Measurements from ENCODE around the gene INSYN2B. TPM values are rescaled to one million over a fixed set of nuclear protein-coding genes. Genes with fewer than 3 reads are reported as not detected.

The INSYN2B gene
- polyA plus RNA-seq, 1 experiment, result 2.0 TPM

- POLR2A ChIA-PET, result no interaction called here
- DNase-seq (ENCODE audit: low read depth), result no peak
- H3K27me3 ChIP-seq (ENCODE audit: control insufficient read depth, insufficient read depth, low read length), result no peaks in the 10 kb centered on the region
- no peak for TF ChIP-seq CTCF (IDR thresholded peaks at IDR 0.05; ENCODE audit: insufficient read depth, low read depth, low read length)
- H3K36me3 ChIP-seq (ENCODE audit: control insufficient read depth, insufficient read depth, low read length), result no peaks in the 10 kb centered on the region
- no peak overlapping the region for H3K4me3 ChIP-seq (ENCODE audit: low read depth, low read length)
- CTCF ChIA-PET, result interaction anchor here (3.7 kb wide), 1 partner anchor 47 kb away, joined by 14 read pairs; the partner anchor contains the start of gene INSYN2B
Observed at GRCh38 chr5:169933616-169934015, 46.7 kb downstream of the INSYN2B start.

- no peak for TF ChIP-seq CTCF (IDR thresholded peaks at IDR 0.05; ENCODE audit: insufficient read depth, low read depth, low read length)
- CTCF ChIA-PET, result interaction anchor here (3.7 kb wide), 1 partner anchor 47 kb away, joined by 14 read pairs; the partner anchor contains the start of gene INSYN2B
- Histone ChIP-seq H3K36me3 (ENCODE audit: control insufficient read depth, insufficient read depth, low read length) (no peaks in the 10 kb centered on the region), H3K27me3 (ENCODE audit: control insufficient read depth, insufficient read depth, low read length) (no peaks in the 10 kb centered on the region), H3K4me3 (ENCODE audit: low read depth, low read length) (no peak overlapping the region)
- no peak for DNase-seq (ENCODE audit: low read depth)
- POLR2A ChIA-PET, result no interaction called here
Observed at GRCh38 chr5:169933127-169933526, 47.2 kb downstream of the INSYN2B start.

GRCh38 chr5:169923988-169924387 lies 56.3 kb downstream of the INSYN2B start:
- no peak for DNase-seq (ENCODE audit: low read depth)
- POLR2A ChIA-PET, result no interaction called here
- Histone ChIP-seq H3K27me3 (ENCODE audit: control insufficient read depth, insufficient read depth, low read length) (no peaks in the 10 kb centered on the region), H3K36me3 (ENCODE audit: control insufficient read depth, insufficient read depth, low read length) (no peaks in the 10 kb centered on the region), H3K4me3 (ENCODE audit: low read depth, low read length) (no peak overlapping the region)
- CTCF ChIA-PET, result interaction anchor here (1.1 to 2.7 kb wide), 3 partner anchors 17 to 56 kb away, joined by 3 to 11 read pairs (median 3); partner anchors contain the start of gene INSYN2B
- TF ChIP-seq CTCF (IDR thresholded peaks at IDR 0.05; ENCODE audit: insufficient read depth, low read depth, low read length), result no peak

GRCh38 chr5:169922474-169922873 lies 57.8 kb downstream of the INSYN2B start:
- DNase-seq (ENCODE audit: low read depth), result no peak
- CTCF ChIA-PET, result interaction anchor here (0.6 to 1.3 kb wide), 3 partner anchors 59 to 782 kb away, joined by 3 read pairs; no protein-coding TSS in a partner anchor
- Histone ChIP-seq H3K36me3 (ENCODE audit: control insufficient read depth, insufficient read depth, low read length) (no peaks in the 10 kb centered on the region), H3K4me3 (ENCODE audit: low read depth, low read length) (no peak overlapping the region), H3K27me3 (ENCODE audit: control insufficient read depth, insufficient read depth, low read length) (no peaks in the 10 kb centered on the region)
- POLR2A ChIA-PET, result interaction anchor here (0.6 kb wide), 1 partner anchor 13 kb away, joined by 3 read pairs; no protein-coding TSS in a partner anchor
- no peak for TF ChIP-seq CTCF (IDR thresholded peaks at IDR 0.05; ENCODE audit: insufficient read depth, low read depth, low read length)

- H3K27me3 ChIP-seq (ENCODE audit: control insufficient read depth, insufficient read depth, low read length), result no peaks in the 10 kb centered on the region
- DNase-seq (ENCODE audit: low read depth), result no peak
- no peak for TF ChIP-seq CTCF (IDR thresholded peaks at IDR 0.05; ENCODE audit: insufficient read depth, low read depth, low read length)
- H3K4me3 ChIP-seq (ENCODE audit: low read depth, low read length), result no peak overlapping the region
- H3K36me3 ChIP-seq (ENCODE audit: control insufficient read depth, insufficient read depth, low read length), result no peaks in the 10 kb centered on the region
- ChIA-PET CTCF (interaction anchor here (0.6 to 1.3 kb wide), 2 partner anchors 59 to 782 kb away, joined by 3 read pairs; no protein-coding TSS in a partner anchor), POLR2A (no interaction called here)
Observed at GRCh38 chr5:169921949-169922348, 58.3 kb downstream of the INSYN2B start.

Data from BJ (cell line).